ENCODE results near the gene MCRIP2. TPM values are rescaled to one million over a fixed set of nuclear protein-coding genes. Genes with fewer than 3 reads are reported as not detected.
A peak's percentile ranks its signal among the peaks of the same experiment; 100 is the strongest.

Gene MCRIP2
- total and polyA plus RNA-seq, 7 donors: 52.1 to 132 (median 63.4) TPM

- DNase-seq: peak; percentile 90
- Histone ChIP-seq H3K27ac (peak overlapping the region; percentile 94 to 99 (median 96)), H3K4me3 (peak overlapping the region; percentile 17 to 95 (median 86)), H3K9me3 (no peaks in the 10 kb centered on the region), H3K4me1 (peaks cover 0 to 64% (median 55%) of the 10 kb centered on the region in 4 donors), H3K27me3 (no peaks in the 10 kb centered on the region), H3K36me3 (peaks cover 14 to 19% (median 17%) of the 10 kb centered on the region in 4 donors)
- 25 to 27% methylated on average over 51 to 52 of the region's 52 CpGs for WGBS, 2 donors
- TF ChIP-seq CTCF (IDR thresholded peaks at IDR 0.05): no peak
- TF ChIP-seq POLR2A (IDR thresholded peaks at IDR 0.05): no peak
- no peak for TF ChIP-seq EP300 (IDR thresholded peaks at IDR 0.05)
- no peak for TF ChIP-seq POLR2AphosphoS5 (IDR thresholded peaks at IDR 0.05)
- intact Hi-C loops (cut with DNase I): no loop called here
These were observed 37.5 kb downstream of the MCRIP2 start for GRCh38 chr16:678858-679813.

DNA sequence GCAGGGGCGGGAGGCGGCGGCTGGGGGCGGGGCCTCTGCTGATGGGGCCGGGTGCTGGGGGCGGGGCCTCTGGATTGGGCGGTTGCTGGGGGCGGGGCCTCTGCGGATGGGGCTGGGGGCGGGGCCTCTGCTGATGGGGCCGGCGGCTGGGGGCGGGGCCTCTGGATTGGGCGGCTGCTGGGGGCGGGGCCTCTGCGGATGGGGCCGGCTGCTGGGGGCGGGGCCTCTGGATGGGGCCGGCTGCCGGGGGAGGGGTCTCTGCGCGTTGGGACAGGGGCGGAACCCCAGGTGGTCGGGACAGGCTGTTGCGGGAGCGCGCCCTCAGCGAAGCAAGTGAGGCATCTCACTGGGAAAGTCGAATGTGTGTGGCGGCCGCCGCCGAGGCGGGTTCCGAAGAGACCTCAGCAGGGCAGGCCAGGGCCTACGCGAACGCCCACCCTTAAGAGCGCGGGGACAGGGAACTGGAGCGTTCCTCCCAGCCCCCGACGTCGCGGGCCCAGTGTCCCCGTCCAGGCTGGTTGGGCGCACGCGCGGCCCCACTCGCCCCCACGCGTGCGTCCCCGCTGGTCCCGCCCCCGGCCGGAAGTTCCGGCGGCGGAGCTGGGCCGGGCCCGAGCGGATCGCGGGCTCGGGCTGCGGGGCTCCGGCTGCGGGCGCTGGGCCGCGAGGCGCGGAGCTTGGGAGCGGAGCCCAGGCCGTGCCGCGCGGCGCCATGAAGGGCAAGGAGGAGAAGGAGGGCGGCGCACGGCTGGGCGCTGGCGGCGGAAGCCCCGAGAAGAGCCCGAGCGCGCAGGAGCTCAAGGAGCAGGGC lies 38.4 kb downstream of the MCRIP2 start, which contains the start of gene STUB1:
Gene STUB1 (plus strand): TSS at position 597 of the 811 bp plus-strand sequence. CDS start 116 bp downstream, at position 713.
- intact Hi-C loops (cut with DNase I): loop anchor here (1.0 to 10.0 kb wide), 2 partner anchors 91 to 1095 kb away; partner anchors contain the start of genes EME2, MRPS34 and NME3
- WGBS, 2 donors: 1 to 2% methylated on average over 91 of the region's 91 CpGs
- Histone ChIP-seq H3K36me3 (peaks cover 14 to 19% (median 17%) of the 10 kb centered on the region in 4 donors), H3K27me3 (no peaks in the 10 kb centered on the region), H3K4me1 (peaks cover 0 to 66% (median 56%) of the 10 kb centered on the region in 4 donors), H3K27ac (peak within 1 kb of the TSS; percentile 94 to 99 (median 96)), H3K9me3 (no peaks in the 10 kb centered on the region), H3K4me3 (peak within 1 kb of the TSS; percentile 72 to 95 (median 86))
- TF ChIP-seq EP300 (IDR thresholded peaks at IDR 0.05): no peak
- no peak for TF ChIP-seq POLR2A (IDR thresholded peaks at IDR 0.05)
- TF ChIP-seq POLR2AphosphoS5 (IDR thresholded peaks at IDR 0.05): peak in 3 of 4 donors; percentile 19 to 70 (median 68)
- DNase-seq: peak; percentile 95

DNA sequence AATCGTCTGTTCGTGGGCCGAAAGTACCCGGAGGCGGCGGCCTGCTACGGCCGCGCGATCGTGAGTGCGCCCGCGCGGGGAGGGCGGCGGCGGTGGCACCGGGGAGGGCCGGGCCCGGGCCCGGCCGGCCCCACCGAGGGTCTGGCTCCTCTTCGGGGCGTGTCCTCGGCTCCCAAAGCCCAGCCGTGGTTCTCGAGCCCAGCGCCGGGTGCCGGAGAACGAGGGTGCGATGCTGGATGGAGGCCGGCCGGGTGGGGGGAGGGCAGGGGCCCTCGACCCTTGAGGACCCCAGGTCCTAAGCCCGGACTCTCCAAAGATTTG lies 39.0 kb downstream of the MCRIP2 start:
- intact Hi-C loops (cut with DNase I): loop anchor here (1.0 to 10.0 kb wide), 2 partner anchors 91 to 1094 kb away; partner anchors contain the start of genes EME2, MRPS34 and NME3
- H3K9me3 ChIP-seq: no peaks in the 10 kb centered on the region
- H3K27me3 ChIP-seq: no peaks in the 10 kb centered on the region
- peaks cover 14 to 22% (median 17%) of the 10 kb centered on the region in 4 donors for H3K36me3 ChIP-seq
- H3K4me3 ChIP-seq: peak overlapping the region; percentile 72 to 95 (median 86)
- DNase-seq: no peak
- H3K4me1 ChIP-seq: peaks cover 0 to 66% (median 57%) of the 10 kb centered on the region in 4 donors
- TF ChIP-seq POLR2AphosphoS5 (IDR thresholded peaks at IDR 0.05) (no peak), POLR2A (IDR thresholded peaks at IDR 0.05) (no peak), CTCF (IDR thresholded peaks at IDR 0.05) (no peak), EP300 (IDR thresholded peaks at IDR 0.05) (no peak)
- H3K27ac ChIP-seq: peak overlapping the region; percentile 94 to 99 (median 96)
- 0 to 1% methylated on average over 38 of the region's 38 CpGs for WGBS, 2 donors

DNA sequence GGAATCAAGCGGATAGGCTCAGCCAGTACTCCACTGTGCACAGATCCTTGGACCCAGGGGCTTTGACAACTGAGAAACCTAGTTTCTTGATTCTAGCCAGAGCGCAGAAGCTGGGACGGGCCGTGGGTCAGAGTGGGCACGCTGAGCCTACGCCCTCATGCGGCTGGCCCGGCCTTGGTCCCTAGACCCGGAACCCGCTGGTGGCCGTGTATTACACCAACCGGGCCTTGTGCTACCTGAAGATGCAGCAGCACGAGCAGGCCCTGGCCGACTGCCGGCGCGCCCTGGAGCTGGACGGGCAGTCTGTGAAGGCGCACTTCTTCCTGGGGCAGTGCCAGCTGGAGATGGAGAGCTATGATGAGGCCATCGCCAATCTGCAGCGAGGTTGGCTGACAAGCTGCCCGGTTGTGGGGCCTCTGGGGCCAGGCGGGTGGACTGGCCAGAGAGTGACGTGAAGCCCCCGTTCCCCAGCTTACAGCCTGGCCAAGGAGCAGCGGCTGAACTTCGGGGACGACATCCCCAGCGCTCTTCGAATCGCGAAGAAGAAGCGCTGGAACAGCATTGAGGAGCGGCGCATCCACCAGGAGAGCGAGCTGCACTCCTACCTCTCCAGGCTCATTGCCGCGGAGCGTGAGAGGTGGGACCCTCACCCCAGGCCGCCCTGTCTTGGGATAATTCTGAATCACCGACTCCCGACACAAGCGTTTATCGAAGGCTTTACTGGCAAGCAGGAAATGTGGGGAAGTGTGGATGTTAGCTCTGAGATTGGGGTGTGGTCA lies 39.5 kb downstream of the MCRIP2 start:
- H3K36me3 ChIP-seq: peaks cover 14 to 23% (median 17%) of the 10 kb centered on the region in 4 donors
- TF ChIP-seq EP300 (IDR thresholded peaks at IDR 0.05) (no peak), POLR2A (IDR thresholded peaks at IDR 0.05) (no peak), POLR2AphosphoS5 (IDR thresholded peaks at IDR 0.05) (no peak), CTCF (IDR thresholded peaks at IDR 0.05) (no peak)
- no peak for DNase-seq
- WGBS, 2 donors: 42 to 50% methylated on average over 44 of the region's 44 CpGs
- H3K27ac ChIP-seq: peak overlapping the region; percentile 94 to 99 (median 96)
- H3K9me3 ChIP-seq: no peaks in the 10 kb centered on the region
- no peaks in the 10 kb centered on the region for H3K27me3 ChIP-seq
- peak overlapping the region; percentile 72 to 95 (median 86) for H3K4me3 ChIP-seq
- peaks cover 0 to 66% (median 59%) of the 10 kb centered on the region in 4 donors for H3K4me1 ChIP-seq
- intact Hi-C loops (cut with DNase I): loop anchor here (1.0 to 10.0 kb wide), 2 partner anchors 92 to 1094 kb away; partner anchors contain the start of genes EME2, MRPS34 and NME3

All from sigmoid colon (tissue), 7 donors.